Neutrophil (primary cell): Measurements from ENCODE around the gene MBNL2.

Experiments used
- H3K27ac ChIP-seq: fragments of 200-600 bp; sonication (generic); 2 replicates; pipeline ENCODE4 v1.5.1; 2016; ENCODE audit warnings: mild to moderate bottlenecking, moderate library complexity
- H3K27me3 ChIP-seq: fragments of 200-600 bp; sonication (generic); 2 replicates; pipeline ENCODE4 v1.6.0; 2016; ENCODE audit warnings: mild to moderate bottlenecking
- H3K36me3 ChIP-seq: fragments of 200-600 bp; sonication (generic); 2 replicates; pipeline ENCODE4 v1.5.1; 2017
- H3K4me1 ChIP-seq, 2 experiments: fragments of 200-600 bp in 1 of 2; sonication (generic) in 1 of 2; 1 replicate in 1 of 2; 2 replicates in 1 of 2; pipeline versions ENCODE4 v1.5.1 to v1.6.1; 2013 to 2016; ENCODE audit warnings: low read depth in 1 of 2, low read length in 1 of 2, mild to moderate bottlenecking in 1 of 2, moderate library complexity in 1 of 2; ENCODE audit not compliant: control insufficient read depth in 1 of 2, insufficient read depth in 1 of 2
- H3K4me3 ChIP-seq, 2 experiments: fragments of 200-600 bp in 1 of 2; sonication (generic) in 1 of 2; 1 replicate in 1 of 2; 2 replicates in 1 of 2; pipeline ENCODE4 v1.5.1; 2013 to 2016; ENCODE audit warnings: low read depth in 1 of 2, low read length in 1 of 2, mild to moderate bottlenecking in 1 of 2, moderate library complexity in 1 of 2
- H3K9me3 ChIP-seq: fragments of 200-600 bp; sonication (generic); 2 replicates; pipeline ENCODE4 v1.5.1; 2016
- CTCF ChIP-seq: fragments of 200-600 bp; sonication (generic); IDR thresholded peaks from 2 replicates; pipeline ENCODE4 v1.5.1; 2016; ENCODE audit warnings: antibody characterized with exemption

Gene MBNL2

DNA sequence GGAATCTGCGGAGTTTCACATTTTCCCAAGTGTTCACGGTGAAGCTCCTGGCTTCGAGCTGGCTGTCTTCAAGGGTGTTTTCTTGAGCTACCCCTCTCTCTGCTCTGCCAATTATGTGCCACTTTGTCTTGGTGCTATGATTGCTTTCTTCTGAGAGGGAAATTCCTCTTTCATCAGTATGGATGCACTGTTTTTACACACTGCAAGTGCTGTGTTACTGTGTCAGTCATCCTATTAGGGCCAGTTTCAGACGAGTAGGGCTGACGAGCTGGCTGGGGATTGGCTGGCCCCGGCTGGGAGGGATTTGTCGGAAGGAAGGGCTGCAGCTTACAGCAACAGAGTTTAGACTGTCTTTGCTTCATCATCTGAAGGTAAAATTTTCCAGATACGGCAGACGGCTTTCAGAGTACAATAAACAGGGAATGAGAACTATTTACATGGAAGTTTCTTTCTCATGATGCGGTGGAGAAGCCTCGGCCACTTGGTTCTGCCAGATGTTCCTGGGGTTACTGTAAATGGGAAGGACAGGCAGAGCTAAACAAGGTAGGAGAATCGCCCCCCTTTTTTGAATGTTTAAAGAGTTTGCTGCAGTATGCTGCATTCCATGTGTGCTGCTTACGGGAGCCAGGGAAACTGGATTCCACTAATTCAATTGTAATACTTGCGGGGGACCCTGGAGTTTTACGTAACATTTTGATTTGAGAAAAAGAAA lies at the start of gene MBNL2:
Gene MBNL2, plus strand, starts transcription at position 345 of the 712 bp plus-strand sequence. CDS start 53,903 bp downstream, outside the sequence.
- no peak for TF ChIP-seq CTCF
- no peak within 1 kb of the TSS for H3K27ac ChIP-seq
- H3K36me3 ChIP-seq = no peaks in the 10 kb centered on the region
- peaks cover 67% of the 10 kb centered on the region for H3K27me3 ChIP-seq
- no peaks in the 10 kb centered on the region for H3K9me3 ChIP-seq
- peak within 1 kb of the TSS; percentile 21 to 37 for H3K4me3 ChIP-seq
- H3K4me1 ChIP-seq = peaks cover 13 to 28% of the 10 kb centered on the region in 2 experiments

GRCh38 chr13:97174638-97175037 lies 47.5 kb upstream of the MBNL2 start:
- Histone ChIP-seq H3K27ac (no peak overlapping the region), H3K36me3 (no peaks in the 10 kb centered on the region), H3K27me3 (no peaks in the 10 kb centered on the region), H3K4me1 (no peaks in the 10 kb centered on the region), H3K9me3 (no peaks in the 10 kb centered on the region), H3K4me3 (no peak overlapping the region)
- TF ChIP-seq CTCF = no peak

DNA sequence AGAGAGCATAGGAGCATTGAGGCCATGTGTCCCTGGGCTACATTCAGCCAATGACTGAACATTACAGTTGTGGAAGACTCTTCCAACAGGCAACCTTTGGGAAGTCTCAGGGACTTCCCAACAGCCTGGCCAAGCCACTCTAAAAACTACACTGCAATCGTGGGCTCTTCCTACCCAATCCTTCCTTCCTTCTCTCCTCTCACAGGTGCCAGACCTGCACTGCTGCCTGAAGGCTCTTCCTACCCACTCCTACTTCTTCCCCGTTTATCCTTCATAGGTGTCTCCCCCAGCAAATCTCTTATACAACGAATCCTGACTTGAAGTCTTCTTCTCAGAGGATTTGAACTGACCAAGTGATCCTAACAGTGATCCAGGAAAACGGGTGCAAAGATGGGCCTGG lies 47.1 kb upstream of the MBNL2 start:
- H3K36me3 ChIP-seq = no peaks in the 10 kb centered on the region
- no peak overlapping the region for H3K27ac ChIP-seq
- H3K27me3 ChIP-seq = no peaks in the 10 kb centered on the region
- no peak overlapping the region for H3K4me3 ChIP-seq
- TF ChIP-seq CTCF = no peak
- no peaks in the 10 kb centered on the region for H3K9me3 ChIP-seq
- H3K4me1 ChIP-seq = no peaks in the 10 kb centered on the region

DNA sequence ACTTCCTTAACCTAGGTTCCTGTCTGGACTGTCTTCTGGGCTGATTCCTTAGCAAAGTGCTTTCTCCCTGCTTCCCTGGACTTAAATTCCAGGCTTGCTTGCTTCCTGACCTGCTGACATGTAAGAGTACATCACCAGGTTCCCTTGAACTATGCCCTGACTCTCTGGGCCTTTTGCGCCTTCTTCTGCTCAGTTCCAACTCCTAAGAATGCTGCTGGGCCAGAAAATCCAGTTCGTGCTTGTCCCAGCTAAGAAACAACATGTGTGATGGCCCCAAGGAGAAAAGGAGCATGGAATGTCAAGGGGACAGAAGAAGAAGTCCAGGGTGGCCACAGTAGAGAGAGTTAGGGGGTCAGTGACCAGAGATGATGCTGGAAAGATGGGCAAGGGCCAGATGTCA lies 42.6 kb upstream of the MBNL2 start:
- Histone ChIP-seq H3K4me3 (no peak overlapping the region), H3K9me3 (no peaks in the 10 kb centered on the region), H3K27ac (no peak overlapping the region), H3K4me1 (no peaks in the 10 kb centered on the region), H3K36me3 (no peaks in the 10 kb centered on the region), H3K27me3 (peaks cover 5% of the 10 kb centered on the region)
- TF ChIP-seq CTCF = no peak

GRCh38 chr13:97182111-97182890 lies 39.8 kb upstream of the MBNL2 start:
- Histone ChIP-seq H3K27me3 (peaks cover 5% of the 10 kb centered on the region), H3K4me1 (no peaks in the 10 kb centered on the region), H3K4me3 (no peak overlapping the region), H3K9me3 (no peaks in the 10 kb centered on the region), H3K27ac (no peak overlapping the region), H3K36me3 (no peaks in the 10 kb centered on the region)
- TF ChIP-seq CTCF = no peak
